Effector CD8-positive, alpha-beta T cell (primary cell): ENCODE data around the gene RAPGEF2.

Experiments
- DNase-seq: peaks from one replicate; lab custom pipeline; 2025; lab: John Stamatoyannopoulos, UW

The RAPGEF2 gene

GRCh38 chr4:159279084-159279483 is 176.2 kb downstream of the RAPGEF2 start:
- no peak for DNase-seq

GRCh38 chr4:159280442-159281172 is 177.7 kb downstream of the RAPGEF2 start:
- no peak for DNase-seq

- DNase-seq, result no peak
Measured at GRCh38 chr4:159281771-159282170, 178.9 kb downstream of the RAPGEF2 start.

- DNase-seq, result no peak
Measured at GRCh38 chr4:159282329-159282728, 179.4 kb downstream of the RAPGEF2 start.

- DNase-seq, result no peak
Measured at GRCh38 chr4:159282944-159283343, 180.1 kb downstream of the RAPGEF2 start.

GRCh38 chr4:159283696-159284095 is 180.8 kb downstream of the RAPGEF2 start:
- DNase-seq, result no peak

- DNase-seq, result no peak
Measured at GRCh38 chr4:159284113-159284512, 181.2 kb downstream of the RAPGEF2 start.

GRCh38 chr4:159284733-159285132 is 181.9 kb downstream of the RAPGEF2 start:
- no peak for DNase-seq

GRCh38 chr4:159287767-159288166 is 184.9 kb downstream of the RAPGEF2 start:
- DNase-seq, result no peak

- no peak for DNase-seq
Measured at GRCh38 chr4:159289682-159290081, 186.8 kb downstream of the RAPGEF2 start.

GRCh38 chr4:159290321-159291030 is 187.6 kb downstream of the RAPGEF2 start:
- DNase-seq, result no peak

GRCh38 chr4:159291176-159291575 is 188.3 kb downstream of the RAPGEF2 start:
- DNase-seq, result no peak

- no peak for DNase-seq
Measured at GRCh38 chr4:159292137-159292896, 189.4 kb downstream of the RAPGEF2 start.

GRCh38 chr4:159293811-159294515 is 191.1 kb downstream of the RAPGEF2 start:
- no peak for DNase-seq

GRCh38 chr4:159296061-159296460 is 193.2 kb downstream of the RAPGEF2 start:
- DNase-seq, result no peak

- no peak for DNase-seq
Measured at GRCh38 chr4:159297091-159297490, 194.2 kb downstream of the RAPGEF2 start.

- no peak for DNase-seq
Measured at GRCh38 chr4:159298502-159298901, 195.6 kb downstream of the RAPGEF2 start.

- DNase-seq, result no peak
Measured at GRCh38 chr4:159303435-159303834, 200.6 kb downstream of the RAPGEF2 start.

- DNase-seq, result no peak
Measured at GRCh38 chr4:159305129-159305528, 202.2 kb downstream of the RAPGEF2 start.

- no peak for DNase-seq
Measured at GRCh38 chr4:159307929-159308328, 205.1 kb downstream of the RAPGEF2 start.

- no peak for DNase-seq
Measured at GRCh38 chr4:159308566-159309340, 205.9 kb downstream of the RAPGEF2 start.
